OCI-LY3 (cell line): Measurements from ENCODE around the gene KCNN3.

ENCODE experiments used
- H2AFZ ChIP-seq: fragments of 200-600, 300-600 bp; shearing (Covaris generic); 2 replicates; pipeline ENCODE4 v1.6.0; 2014; ENCODE audit warnings: antibody characterized with exemption, low read depth, low read length
- H3K27ac ChIP-seq: fragments of 200-600, 300-600 bp; sonication (generic); 2 replicates; pipeline ENCODE4 v1.5.1; 2014; ENCODE audit warnings: mild to moderate bottlenecking, low read length, moderate library complexity, mixed read lengths
- H3K27me3 ChIP-seq: fragments of 200-600, 300-600 bp; sonication (generic); 2 replicates; pipeline ENCODE4 v1.6.1; 2014; ENCODE audit warnings: low read depth, low read length, mixed read lengths
- H3K36me3 ChIP-seq: fragments of 200-600, 300-600 bp; sonication (generic); replicated peaks from 2 replicates; pipeline ENCODE3; 2014; ENCODE audit warnings: low read depth, low read length, mixed read lengths
- H3K4me1 ChIP-seq: fragments of 300-600, 200-600 bp; sonication (generic); 2 replicates; pipeline ENCODE4 v1.6.1; 2014; ENCODE audit warnings: low read length, mixed read lengths
- H3K4me2 ChIP-seq: fragments of 200-600, 300-600 bp; sonication (generic); 2 replicates; pipeline ENCODE4 v1.6.1; 2014; ENCODE audit warnings: low read length, mixed read lengths
- H3K4me3 ChIP-seq: fragments of 300-600, 200-600 bp; sonication (generic); 2 replicates; pipeline ENCODE4 v1.5.1; 2014; ENCODE audit warnings: antibody characterized with exemption, mild to moderate bottlenecking, low read length, moderate library complexity
- H3K79me2 ChIP-seq: fragments of 300-600, 200-600 bp; shearing (Covaris generic); 2 replicates; pipeline ENCODE4 v1.6.1; 2014; ENCODE audit warnings: mild to moderate bottlenecking, low read length, mixed read lengths
- H3K9ac ChIP-seq: fragments of 300-600, 200-600 bp; shearing (Covaris generic); 2 replicates; pipeline ENCODE4 v1.6.0; 2014; ENCODE audit warnings: mild to moderate bottlenecking, low read length, moderate library complexity
- H3K9me3 ChIP-seq: fragments of 200-600, 300-600 bp; shearing (Covaris generic); 2 replicates; pipeline ENCODE4 v1.6.1; 2014; ENCODE audit warnings: low read length, mixed read lengths; ENCODE audit not compliant: insufficient read depth
- H4K20me1 ChIP-seq: fragments of 200-600, 300-600 bp; sonication (generic); 2 replicates; pipeline ENCODE4 v1.6.1; 2016; ENCODE audit warnings: low read length, mixed read lengths; ENCODE audit not compliant: insufficient read depth
- EZH2phosphoT487 ChIP-seq: fragments of 200-600 bp; shearing (Covaris generic); IDR thresholded peaks from 2 replicates; pipeline ENCODE4 v1.6.1; 2018; ENCODE audit warnings: antibody characterized with exemption, mixed run types, low read depth
- TF ChIP-seq, protein P1 (sequence below): fragments of 200-600, 300-600 bp; sonication (generic); IDR thresholded peaks from 2 replicates; pipeline ENCODE4 v1.5.1; 2014; ENCODE audit warnings: antibody characterized with exemption, low read length, low read depth

The KCNN3 gene

DNA sequence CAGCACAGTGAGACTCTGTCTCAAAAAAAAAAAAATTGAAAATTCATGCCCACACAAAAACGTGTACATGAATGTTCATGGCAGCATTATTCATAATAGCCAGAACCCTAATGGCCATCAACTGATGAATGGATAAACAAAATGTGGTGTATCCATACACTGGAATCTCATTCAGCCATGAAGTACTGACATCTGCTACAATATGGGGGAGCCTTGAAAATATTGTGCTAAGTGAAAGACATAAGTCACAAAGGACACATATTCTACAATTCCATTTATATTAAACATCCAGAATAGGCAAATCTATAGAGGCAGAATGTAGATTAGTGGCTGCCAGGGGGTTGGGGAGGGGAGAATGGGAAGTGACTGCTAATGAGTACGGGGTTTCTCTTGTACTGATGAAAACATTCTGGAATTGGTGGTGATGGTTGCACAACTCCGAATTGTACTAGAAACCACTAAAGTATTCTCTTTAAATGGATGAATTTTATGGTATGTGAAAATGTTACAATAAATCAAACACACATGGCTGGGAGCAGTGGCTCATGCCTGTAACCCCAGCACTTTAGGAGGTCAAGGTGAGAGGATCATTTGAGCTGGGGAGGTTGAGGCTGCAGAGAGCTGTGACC, 33.0 kb upstream of the KCNN3 start:
- no peaks in the 10 kb centered on the region for H3K36me3 ChIP-seq
- no peaks in the 10 kb centered on the region for H3K27me3 ChIP-seq
- no peak overlapping the region for H3K9ac ChIP-seq
- no peaks in the 10 kb centered on the region for H3K79me2 ChIP-seq
- H3K4me1 ChIP-seq = no peaks in the 10 kb centered on the region
- no peak overlapping the region for H3K4me2 ChIP-seq
- no peak overlapping the region for H3K4me3 ChIP-seq
- no peak overlapping the region for H2AFZ ChIP-seq
- H3K9me3 ChIP-seq = no peaks in the 10 kb centered on the region; the same call in 1 of the 2 replicates
- H4K20me1 ChIP-seq = no peaks in the 10 kb centered on the region
- H3K27ac ChIP-seq = no peak overlapping the region
- TF ChIP-seq EZH2phosphoT487 = no peak
- TF ChIP-seq, protein P1, sequence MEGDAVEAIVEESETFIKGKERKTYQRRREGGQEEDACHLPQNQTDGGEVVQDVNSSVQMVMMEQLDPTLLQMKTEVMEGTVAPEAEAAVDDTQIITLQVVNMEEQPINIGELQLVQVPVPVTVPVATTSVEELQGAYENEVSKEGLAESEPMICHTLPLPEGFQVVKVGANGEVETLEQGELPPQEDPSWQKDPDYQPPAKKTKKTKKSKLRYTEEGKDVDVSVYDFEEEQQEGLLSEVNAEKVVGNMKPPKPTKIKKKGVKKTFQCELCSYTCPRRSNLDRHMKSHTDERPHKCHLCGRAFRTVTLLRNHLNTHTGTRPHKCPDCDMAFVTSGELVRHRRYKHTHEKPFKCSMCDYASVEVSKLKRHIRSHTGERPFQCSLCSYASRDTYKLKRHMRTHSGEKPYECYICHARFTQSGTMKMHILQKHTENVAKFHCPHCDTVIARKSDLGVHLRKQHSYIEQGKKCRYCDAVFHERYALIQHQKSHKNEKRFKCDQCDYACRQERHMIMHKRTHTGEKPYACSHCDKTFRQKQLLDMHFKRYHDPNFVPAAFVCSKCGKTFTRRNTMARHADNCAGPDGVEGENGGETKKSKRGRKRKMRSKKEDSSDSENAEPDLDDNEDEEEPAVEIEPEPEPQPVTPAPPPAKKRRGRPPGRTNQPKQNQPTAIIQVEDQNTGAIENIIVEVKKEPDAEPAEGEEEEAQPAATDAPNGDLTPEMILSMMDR = no peak

DNA sequence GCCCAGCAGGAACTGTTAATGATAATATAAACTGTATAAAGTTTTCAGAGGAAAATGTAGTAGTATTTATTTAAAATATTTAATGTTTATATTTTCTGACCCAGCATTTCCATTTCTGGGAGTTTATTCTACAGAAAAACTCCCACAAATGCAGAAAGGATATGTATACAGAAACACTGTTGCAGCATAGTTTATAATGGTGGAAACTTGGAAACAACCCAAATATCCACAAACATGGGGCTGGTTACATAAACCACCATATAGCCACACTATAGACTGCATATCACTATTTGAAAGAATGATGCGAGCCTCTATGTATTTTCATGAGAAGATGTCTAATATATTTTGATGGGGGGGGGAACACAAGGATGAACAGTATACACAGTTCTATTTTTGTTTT, 31.5 kb upstream of the KCNN3 start:
- H4K20me1 ChIP-seq = no peaks in the 10 kb centered on the region
- TF ChIP-seq, protein P1 = no peak
- TF ChIP-seq EZH2phosphoT487 = no peak

DNA sequence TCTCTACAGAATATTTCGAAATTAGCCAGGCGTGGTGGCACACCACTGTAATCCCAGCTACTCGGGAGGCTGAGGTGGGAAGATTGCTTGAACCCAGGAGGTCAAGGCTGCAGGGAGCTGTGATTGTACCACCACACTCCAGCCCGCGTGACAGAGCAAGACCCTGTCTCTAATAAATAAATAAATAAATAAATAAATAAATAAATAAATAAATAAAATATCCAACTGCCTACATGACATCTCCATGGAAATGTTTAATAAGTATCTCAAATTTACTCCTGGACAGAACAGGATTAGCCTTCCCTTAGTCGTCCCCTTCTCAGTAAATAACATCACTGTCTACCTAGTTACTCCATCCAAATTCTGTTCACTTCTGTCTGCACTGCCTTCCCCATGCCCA, 29.0 kb upstream of the KCNN3 start:
- Histone ChIP-seq H3K9ac (no peak overlapping the region), H4K20me1 (no peaks in the 10 kb centered on the region), H2AFZ (no peak overlapping the region), H3K79me2 (no peaks in the 10 kb centered on the region), H3K36me3 (no peaks in the 10 kb centered on the region), H3K4me3 (no peak overlapping the region), H3K4me1 (no peaks in the 10 kb centered on the region), H3K4me2 (no peak overlapping the region), H3K27me3 (peaks cover 7% of the 10 kb centered on the region; the same call in 1 of the 2 replicates), H3K27ac (no peak overlapping the region), H3K9me3 (no peaks in the 10 kb centered on the region)
- no peak for TF ChIP-seq EZH2phosphoT487
- TF ChIP-seq, protein P1 = no peak

More for the DNA sequence above, 31.5 kb upstream of the KCNN3 start:
- H3K4me3 ChIP-seq = no peak overlapping the region
- no peaks in the 10 kb centered on the region for H3K9me3 ChIP-seq
- H3K4me2 ChIP-seq = no peak overlapping the region
- H2AFZ ChIP-seq = no peak overlapping the region
- H3K27me3 ChIP-seq = no peaks in the 10 kb centered on the region
- H3K9ac ChIP-seq = no peak overlapping the region
- no peaks in the 10 kb centered on the region for H3K79me2 ChIP-seq
- no peaks in the 10 kb centered on the region for H3K36me3 ChIP-seq
- H3K4me1 ChIP-seq = no peaks in the 10 kb centered on the region
- H3K27ac ChIP-seq = no peak overlapping the region

DNA sequence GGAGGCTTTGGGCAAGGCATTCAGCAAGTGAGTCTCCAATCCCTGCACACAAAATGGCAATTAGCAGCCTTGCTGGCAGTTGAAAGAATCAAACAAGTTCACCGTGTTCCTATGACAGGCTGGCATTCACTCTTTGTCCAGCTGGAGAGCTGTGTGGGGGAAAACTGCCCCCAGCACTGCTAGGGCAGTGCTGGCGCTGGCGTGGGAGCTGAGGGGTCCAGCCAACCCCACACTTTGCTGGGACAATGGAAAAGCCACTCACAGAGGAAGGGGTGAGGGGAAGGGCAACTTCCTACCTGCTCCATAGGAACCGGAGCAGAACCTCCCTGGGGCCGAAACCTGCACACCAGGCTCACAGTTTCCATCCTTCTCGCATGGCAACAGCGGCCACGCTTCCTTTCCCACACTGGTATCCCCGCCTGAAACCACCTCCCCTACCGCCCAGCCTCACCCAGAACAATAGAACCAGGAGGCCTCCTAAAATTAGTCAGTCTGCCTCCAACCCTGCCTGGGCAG, 26.7 kb upstream of the KCNN3 start:
- H4K20me1 ChIP-seq = no peaks in the 10 kb centered on the region
- no peaks in the 10 kb centered on the region for H3K4me1 ChIP-seq
- H3K9ac ChIP-seq = no peak overlapping the region
- no peaks in the 10 kb centered on the region for H3K36me3 ChIP-seq
- TF ChIP-seq EZH2phosphoT487 = no peak
- TF ChIP-seq, protein P1 = no peak
- no peak overlapping the region for H3K4me2 ChIP-seq
- no peak overlapping the region for H2AFZ ChIP-seq
- H3K9me3 ChIP-seq = no peaks in the 10 kb centered on the region
- H3K79me2 ChIP-seq = no peaks in the 10 kb centered on the region
- H3K27me3 ChIP-seq = peaks cover 9% of the 10 kb centered on the region; the same call in 1 of the 2 replicates
- H3K4me3 ChIP-seq = no peak overlapping the region
- no peak overlapping the region for H3K27ac ChIP-seq
